ENCODE results near the gene DMWD.
A peak's percentile ranks its signal among the peaks of the same experiment; 100 is the strongest.

The DMWD gene

DNA sequence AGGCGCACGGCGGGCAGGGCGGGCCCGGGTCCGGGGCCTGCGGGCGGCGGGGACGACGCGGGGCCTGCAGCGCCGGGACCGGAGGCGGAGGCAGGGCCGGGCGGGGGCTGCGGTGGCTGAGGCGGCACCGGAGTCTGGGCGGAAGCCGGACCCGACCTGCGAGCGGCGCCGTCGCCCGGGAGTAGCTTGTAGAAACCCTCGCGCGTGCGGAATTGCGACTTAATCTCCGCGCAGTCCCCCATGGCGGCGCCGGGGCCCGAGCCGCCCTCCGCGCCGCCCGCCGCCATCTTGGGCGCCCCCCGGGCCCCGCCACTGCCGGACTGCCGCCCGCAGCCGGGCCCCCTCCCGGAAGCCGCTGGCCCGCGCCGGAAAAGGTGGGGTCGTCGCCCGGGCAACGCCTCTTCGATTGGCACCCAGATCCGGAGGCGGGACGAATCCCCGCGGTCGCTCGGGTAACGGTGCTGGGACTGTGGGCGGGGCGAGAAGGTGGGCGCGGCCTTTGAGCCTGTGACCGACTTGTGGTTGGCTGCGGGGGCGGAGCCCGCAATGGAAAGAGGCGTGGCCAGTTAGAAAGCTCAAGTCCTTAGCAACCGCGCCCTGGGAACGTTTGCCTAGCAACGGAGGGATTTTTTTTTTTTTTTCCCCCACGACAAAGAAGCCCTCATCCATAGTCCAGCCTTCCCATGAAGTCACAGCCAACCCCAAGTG lies at the start of gene DMWD:
Gene DMWD (minus strand): TSS at position 376 of the 708 bp plus-strand sequence. CDS start 89 bp downstream, at position 287.
- peak; percentile 99 for DNase-seq (ENCODE audit: low spot score)

- DNase-seq (ENCODE audit: low spot score) = no peak
These were observed 49.6 kb upstream of the DMWD start for GRCh38 chr19:45842198-45842597.

GRCh38 chr19:45834970-45835369 lies 42.3 kb upstream of the DMWD start:
- no peak for DNase-seq (ENCODE audit: low spot score)

DNA sequence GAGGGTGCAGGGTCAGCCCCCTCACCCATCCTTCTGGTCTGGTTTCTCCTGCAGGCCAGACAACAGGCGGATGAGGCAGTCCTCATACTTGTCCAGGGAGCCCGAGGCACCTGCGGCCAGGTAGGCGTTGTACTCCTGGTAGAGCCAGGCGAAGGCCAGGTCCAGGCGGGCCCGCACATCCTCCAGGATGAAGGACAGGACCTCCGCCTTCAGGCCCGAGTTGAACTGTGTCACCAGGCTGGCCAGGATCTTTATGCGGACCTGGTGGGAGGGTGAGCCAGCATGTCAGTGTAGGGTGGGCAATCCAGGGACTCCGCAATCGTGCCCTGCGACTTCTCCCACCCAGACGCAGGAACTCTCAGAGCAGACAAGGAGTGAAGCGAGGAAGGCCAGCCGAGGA lies 36.3 kb upstream of the DMWD start:
- DNase-seq (ENCODE audit: low spot score) = no peak

- no peak for DNase-seq (ENCODE audit: low spot score)
These were observed 35.9 kb upstream of the DMWD start for GRCh38 chr19:45828523-45828922.

DNA sequence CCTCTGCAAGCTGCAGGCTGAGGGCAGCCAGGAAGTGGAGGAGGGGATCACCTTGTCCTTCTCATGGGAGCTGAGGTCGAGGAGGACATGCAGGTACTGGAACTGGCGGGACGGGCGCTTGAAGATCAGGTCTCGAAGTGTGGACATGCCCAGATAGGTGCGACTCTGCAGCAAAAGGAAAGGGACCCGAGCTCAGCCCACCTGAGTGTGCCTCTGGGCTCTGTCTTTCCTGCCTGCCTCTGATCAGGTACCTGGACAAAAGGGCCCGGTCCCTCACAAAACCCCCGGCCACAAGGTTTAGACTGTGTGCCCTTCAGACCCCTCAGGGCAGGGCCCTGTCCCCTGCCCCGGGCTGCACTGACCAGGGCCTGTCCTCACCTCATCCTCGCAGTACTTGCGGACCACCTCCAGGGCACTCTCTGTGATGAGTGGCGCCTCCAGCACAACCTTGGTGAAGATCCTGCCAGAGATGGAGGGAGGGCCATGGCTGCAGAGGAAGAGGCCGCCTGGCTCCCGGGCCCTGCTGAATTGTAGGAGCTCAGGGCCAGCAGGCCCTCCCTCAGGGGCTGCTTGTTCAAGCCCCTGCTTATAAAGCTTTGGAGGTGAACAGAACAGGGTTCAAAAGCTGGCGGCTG lies 34.9 kb upstream of the DMWD start:
- no peak for DNase-seq (ENCODE audit: low spot score)

GRCh38 chr19:45826934-45827333 lies 34.3 kb upstream of the DMWD start:
- DNase-seq (ENCODE audit: low spot score) = no peak

DNA sequence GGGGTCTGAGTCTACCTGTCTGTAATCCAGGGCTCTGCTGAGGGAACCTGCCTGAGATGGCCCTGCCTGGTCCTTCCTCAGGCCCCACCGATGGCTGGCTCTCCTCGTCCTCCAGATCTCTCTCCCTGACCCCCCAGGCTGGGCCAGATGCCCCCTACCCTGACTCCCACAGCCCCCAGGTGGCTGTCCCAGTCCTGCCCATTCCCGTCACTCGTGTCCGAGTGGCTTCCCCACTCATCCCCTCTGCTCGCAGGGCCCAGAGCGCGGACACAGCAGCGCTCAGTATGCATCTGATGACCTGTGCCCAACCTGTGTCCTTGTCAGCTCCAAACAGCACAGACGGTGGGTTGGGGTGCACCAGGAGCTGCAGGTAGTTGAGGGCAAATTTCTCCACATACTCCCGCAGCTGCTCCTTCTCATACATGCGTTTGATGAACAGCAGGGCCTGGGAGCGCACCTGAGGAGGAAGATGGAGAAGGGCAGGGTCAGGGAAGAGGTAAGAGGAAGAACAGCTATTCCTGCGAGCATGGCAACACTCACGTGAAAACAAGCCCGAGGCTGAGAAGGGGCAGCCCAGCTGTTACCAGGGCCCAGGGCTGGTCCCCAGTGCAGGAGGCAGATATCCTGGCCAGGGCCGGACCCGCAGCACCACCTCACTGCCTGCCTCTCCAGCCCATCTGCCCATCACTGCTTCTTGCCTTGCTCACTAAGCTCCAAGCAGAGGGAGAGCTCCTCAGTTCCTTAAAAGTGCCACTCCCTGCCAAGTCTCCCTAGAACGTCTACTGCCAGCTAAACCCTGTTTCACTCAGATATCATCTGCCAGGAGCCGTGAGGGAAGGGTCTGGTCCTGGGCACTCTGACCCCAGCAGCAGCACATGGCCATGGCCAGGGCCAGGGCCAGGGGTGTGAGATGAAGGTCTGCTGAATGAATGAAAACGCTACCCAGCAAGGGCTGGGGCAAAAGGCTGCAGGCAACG lies 33.6 kb upstream of the DMWD start:
- no peak for DNase-seq (ENCODE audit: low spot score)

DNA sequence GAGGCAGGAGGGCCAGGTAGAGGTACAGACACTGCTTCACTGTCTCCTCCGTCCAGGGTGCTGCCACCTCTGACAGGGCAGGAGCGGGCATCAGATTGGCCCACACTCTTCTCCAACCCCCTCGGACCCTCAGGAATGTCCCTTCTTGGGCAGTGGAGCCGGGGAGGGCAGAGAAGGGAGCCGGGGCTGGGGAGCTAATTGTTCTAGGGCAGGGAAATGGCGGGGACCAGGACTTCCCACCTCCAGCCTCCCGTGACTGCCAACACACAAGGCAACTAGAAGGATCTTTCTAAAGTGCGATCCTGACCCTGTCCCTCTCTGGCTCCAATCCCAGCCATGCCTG lies 32.6 kb upstream of the DMWD start:
- no peak for DNase-seq (ENCODE audit: low spot score)

- no peak for DNase-seq (ENCODE audit: low spot score)
These were observed 32.1 kb upstream of the DMWD start for GRCh38 chr19:45824531-45825262.

- no peak for DNase-seq (ENCODE audit: low spot score)
These were observed 31.4 kb upstream of the DMWD start for GRCh38 chr19:45824041-45824471.

DNA sequence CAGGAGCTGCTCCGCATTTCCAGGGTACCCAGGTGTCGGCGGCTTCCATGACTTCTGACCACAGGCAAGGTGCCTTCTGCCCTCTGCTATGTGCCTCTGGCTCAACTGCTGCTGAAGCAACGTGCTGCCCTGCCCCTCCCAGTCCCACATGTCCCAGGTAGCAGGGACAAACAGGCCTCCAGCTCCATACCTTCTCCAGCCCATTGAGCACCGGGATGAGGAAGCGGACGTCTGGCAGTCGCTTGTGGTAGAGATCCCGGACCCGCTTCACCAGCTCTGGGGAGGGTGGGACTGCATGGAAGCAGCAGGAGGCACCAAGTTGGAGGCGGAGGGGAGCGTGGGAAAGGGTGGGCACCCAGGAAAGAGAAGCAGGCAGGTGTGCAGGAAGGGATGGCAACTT lies 30.5 kb upstream of the DMWD start:
- no peak for DNase-seq (ENCODE audit: low spot score)

- DNase-seq (ENCODE audit: low spot score) = no peak
These were observed 30.1 kb upstream of the DMWD start for GRCh38 chr19:45822716-45823115.

DNA sequence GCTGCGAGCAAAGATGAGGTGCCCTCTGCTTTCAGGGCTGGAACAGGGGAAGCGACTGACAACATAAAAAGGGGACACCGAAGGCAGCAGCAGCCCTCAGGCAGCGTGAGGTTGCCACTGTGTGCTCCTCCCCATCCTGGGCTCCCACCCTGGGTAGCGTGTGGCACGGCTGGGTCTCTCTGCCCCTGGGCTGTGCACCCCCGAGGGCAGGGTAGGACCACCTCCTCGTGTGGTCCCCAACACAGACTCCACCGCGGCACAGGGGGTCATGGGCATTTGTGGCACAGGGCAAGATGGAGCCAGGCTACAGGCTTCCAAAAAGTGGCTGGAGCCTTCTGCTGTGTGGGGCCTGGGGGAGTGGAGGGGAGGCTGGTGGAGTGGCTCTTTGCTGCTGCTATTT lies 28.9 kb upstream of the DMWD start:
- DNase-seq (ENCODE audit: low spot score) = no peak

DNA sequence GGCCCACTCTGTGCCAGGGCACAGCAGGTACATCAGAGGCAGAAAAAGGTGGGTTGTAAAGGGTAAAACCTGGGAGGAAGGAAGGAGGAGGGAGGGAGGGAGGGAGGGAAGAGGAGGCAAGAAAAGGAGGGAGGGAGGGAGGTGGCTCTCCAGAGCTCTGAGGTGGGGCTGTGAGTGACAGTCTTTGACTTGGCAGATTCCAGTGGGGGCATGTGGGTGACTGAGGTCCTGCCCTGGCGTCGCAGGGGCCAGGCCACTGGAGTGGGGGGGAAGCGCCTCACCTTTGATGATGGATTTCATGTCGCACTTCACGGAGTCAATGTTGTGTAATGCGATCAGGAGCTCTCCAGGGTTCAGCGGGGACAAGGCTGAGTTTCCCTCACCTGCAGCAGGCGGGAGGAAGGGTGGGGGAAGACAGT lies 28.5 kb upstream of the DMWD start:
- no peak for DNase-seq (ENCODE audit: low spot score)

GRCh38 chr19:45820413-45821102 lies 27.9 kb upstream of the DMWD start:
- DNase-seq (ENCODE audit: low spot score) = no peak

- no peak for DNase-seq (ENCODE audit: low spot score)
These were observed 27.1 kb upstream of the DMWD start for GRCh38 chr19:45819769-45820168.

GRCh38 chr19:45817725-45818301 lies 25.2 kb upstream of the DMWD start:
- DNase-seq (ENCODE audit: low spot score) = no peak

- DNase-seq (ENCODE audit: low spot score) = peak; percentile 96
These were observed 24.5 kb upstream of the DMWD start for GRCh38 chr19:45817010-45817724.

- no peak for DNase-seq (ENCODE audit: low spot score)
These were observed 23.8 kb upstream of the DMWD start for GRCh38 chr19:45816236-45817009.
